GM13977 (cell line): ENCODE data around the gene BOLL.

Experiments used
- DNase-seq: peaks from one replicate; pipeline ENCODE4 v3.0.0; 2012; ENCODE audit warnings: low spot score
- CTCF ChIP-seq: IDR thresholded peaks from 2 replicates; pipeline ENCODE4 v1.5.1; 2012; ENCODE audit warnings: mild to moderate bottlenecking, control low read depth; ENCODE audit not compliant: insufficient read depth; ENCODE audit errors: extremely low read depth, missing control alignments
- in situ Hi-C: fragments of 300-500 bp; cut with MboI; formaldehyde crosslinking; loops from one replicate; pipeline ENCODE4 v1.12.0; 2022; ENCODE audit warnings: low sequenced_read_pairs, low pct_unique_long_range_greater_than_20kb, mixed read lengths, inconsistent platforms; ENCODE audit not compliant: unreplicated experiment

BOLL gene

GRCh38 chr2:197677483-197677882 is 107.6 kb downstream of the BOLL start:
- no peak for DNase-seq
- TF ChIP-seq CTCF: no peak
- in situ Hi-C loops: no loop called here

GRCh38 chr2:197677056-197677455 is 108.1 kb downstream of the BOLL start:
- no peak for TF ChIP-seq CTCF
- in situ Hi-C loops: no loop called here
- DNase-seq: no peak
